ENCODE results near the gene COMMD10.
"Not testable (repeated sequence)": the region's sequence is repeated elsewhere in the genome, so short reads cannot be mapped to it uniquely, and the experiment has no call there.

The COMMD10 gene

GRCh38 chr5:116098998-116099397 lies 14.2 kb downstream of the COMMD10 start:
- DNase-seq, result no peak

- not testable (repeated sequence) for DNase-seq
Observed at GRCh38 chr5:116104941-116105340, 20.1 kb downstream of the COMMD10 start.

GRCh38 chr5:116115163-116115562 lies 30.3 kb downstream of the COMMD10 start:
- DNase-seq, result no peak

- DNase-seq, result no peak
Observed at GRCh38 chr5:116130471-116130870, 45.6 kb downstream of the COMMD10 start.

- no peak for DNase-seq
Observed at GRCh38 chr5:116130976-116131375, 46.2 kb downstream of the COMMD10 start.

GRCh38 chr5:116133281-116133680 lies 48.5 kb downstream of the COMMD10 start:
- DNase-seq, result no peak

GRCh38 chr5:116135344-116135743 lies 50.5 kb downstream of the COMMD10 start:
- no peak for DNase-seq

- DNase-seq, result peak; percentile 1
Observed at GRCh38 chr5:116137544-116138378, 52.9 kb downstream of the COMMD10 start.

- DNase-seq, result no peak
Observed at GRCh38 chr5:116142495-116142894, 57.7 kb downstream of the COMMD10 start.

GRCh38 chr5:116144103-116144502 lies 59.3 kb downstream of the COMMD10 start:
- DNase-seq, result no peak

GRCh38 chr5:116144991-116145390 lies 60.2 kb downstream of the COMMD10 start:
- no peak for DNase-seq

- no peak for DNase-seq
Observed at GRCh38 chr5:116145416-116145815, 60.6 kb downstream of the COMMD10 start.

- no peak for DNase-seq
Observed at GRCh38 chr5:116152169-116152568, 67.3 kb downstream of the COMMD10 start.

GRCh38 chr5:116153687-116154174 lies 68.9 kb downstream of the COMMD10 start:
- DNase-seq, result no peak

GRCh38 chr5:116154252-116154651 lies 69.4 kb downstream of the COMMD10 start:
- no peak for DNase-seq

- DNase-seq, result no peak
Observed at GRCh38 chr5:116154931-116155330, 70.1 kb downstream of the COMMD10 start.

- no peak for DNase-seq
Observed at GRCh38 chr5:116157902-116158301, 73.1 kb downstream of the COMMD10 start.

- no peak for DNase-seq
Observed at GRCh38 chr5:116159006-116159405, 74.2 kb downstream of the COMMD10 start.

- DNase-seq, result no peak
Observed at GRCh38 chr5:116174111-116174510, 89.3 kb downstream of the COMMD10 start.

- DNase-seq, result no peak
Observed at GRCh38 chr5:116176121-116176520, 91.3 kb downstream of the COMMD10 start.

GRCh38 chr5:116178925-116179324 lies 94.1 kb downstream of the COMMD10 start:
- no peak for DNase-seq

GRCh38 chr5:116209166-116209565 lies 124.3 kb downstream of the COMMD10 start:
- no peak for DNase-seq

GRCh38 chr5:116212225-116212624 lies 127.4 kb downstream of the COMMD10 start:
- DNase-seq, result no peak

GRCh38 chr5:116216246-116216645 lies 131.4 kb downstream of the COMMD10 start:
- DNase-seq, result no peak

Data from GF-D8 (cell line).